HepG2 (cell line): Measurements from ENCODE around the gene VAMP2. TPM values are rescaled to one million over a fixed set of nuclear protein-coding genes. Genes with fewer than 3 reads are reported as not detected.

Experiments used
- AFF4 ChIP-seq: sonication (generic); formaldehyde crosslinking; IDR thresholded peaks from 2 replicates; pipeline ENCODE4 v1.4.0; 2020; ENCODE audit warnings: missing genetic modification reagents
- DBP ChIP-seq: sonication (generic); formaldehyde crosslinking; IDR thresholded peaks from 2 replicates; pipeline ENCODE4 v1.4.0; 2020; ENCODE audit warnings: missing genetic modification reagents; ENCODE audit errors: not compliant biosample characterization
- FIP1L1 ChIP-seq: fragments of 200-400 bp; formaldehyde crosslinking; IDR thresholded peaks from 2 replicates; pipeline ENCODE4 v1.6.1; 2018; ENCODE audit warnings: low read depth, mild to moderate bottlenecking, low read length, moderate library complexity, borderline replicate concordance; ENCODE audit not compliant: insufficient read depth
- HMGXB4 ChIP-seq, 2 experiments: sonication (generic) in 1 of 2; formaldehyde crosslinking in 1 of 2; IDR thresholded peaks; 2 replicates each; pipeline versions ENCODE4 v1.4.0 to v1.6.1; 2018 to 2020; ENCODE audit warnings: missing genetic modification reagents in 2 of 2, borderline replicate concordance in 1 of 2, low read depth in 1 of 2, mild to moderate bottlenecking in 1 of 2, missing biosample characterization in 1 of 2
- HOXA5 ChIP-seq: sonication (generic); formaldehyde crosslinking; IDR thresholded peaks from 2 replicates; pipeline ENCODE4 v1.4.0; 2020; ENCODE audit warnings: missing genetic modification reagents
- MED8 ChIP-seq: sonication (generic); formaldehyde crosslinking; IDR thresholded peaks from 2 replicates; pipeline ENCODE4 v1.8.1; 2023; ENCODE audit warnings: mild to moderate bottlenecking, missing genetic modification reagents; ENCODE audit not compliant: insufficient replicate concordance
- NFIB ChIP-seq: sonication (generic); formaldehyde crosslinking; IDR thresholded peaks from 2 replicates; pipeline ENCODE4 v1.9.0; 2021; ENCODE audit warnings: missing genetic modification reagents, mild to moderate bottlenecking, borderline replicate concordance
- ONECUT2 ChIP-seq: sonication (generic); formaldehyde crosslinking; IDR thresholded peaks from 2 replicates; pipeline ENCODE4 v1.4.0; 2020; ENCODE audit warnings: missing genetic modification reagents
- SIX4 ChIP-seq: sonication (generic); formaldehyde crosslinking; IDR thresholded peaks from 2 replicates; pipeline ENCODE4 v1.4.0; 2020; ENCODE audit warnings: missing genetic modification reagents
- SP140L ChIP-seq: sonication (generic); formaldehyde crosslinking; IDR thresholded peaks from 2 replicates; pipeline ENCODE4 v1.4.0; 2020; ENCODE audit warnings: missing genetic modification reagents, borderline replicate concordance
- YEATS4 ChIP-seq: sonication (generic); formaldehyde crosslinking; IDR thresholded peaks from 2 replicates; pipeline ENCODE4 v1.4.0; 2020; ENCODE audit warnings: missing genetic modification reagents, borderline replicate concordance
- ZNF460 ChIP-seq: sonication (generic); formaldehyde crosslinking; IDR thresholded peaks from 2 replicates; pipeline ENCODE4 v1.5.1; 2020; ENCODE audit warnings: missing genetic modification reagents, mild to moderate bottlenecking, borderline replicate concordance
- ZNF614 ChIP-seq: IDR thresholded peaks from 2 replicates; pipeline ENCODE4 v1.6.1; 2018; ENCODE audit warnings: missing biosample characterization, missing genetic modification reagents, inconsistent platforms, borderline replicate concordance
- ZNF616 ChIP-seq: sonication (generic); formaldehyde crosslinking; IDR thresholded peaks from 2 replicates; pipeline ENCODE4 v1.5.0; 2020; ENCODE audit warnings: low read depth, mild to moderate bottlenecking, missing genetic modification reagents
- ZNF660 ChIP-seq: sonication (generic); formaldehyde crosslinking; IDR thresholded peaks from 2 replicates; pipeline ENCODE4 v1.5.1; 2020; ENCODE audit warnings: mild to moderate bottlenecking, low read depth, missing genetic modification reagents, borderline replicate concordance
- ZNF674 ChIP-seq: sonication (generic); formaldehyde crosslinking; IDR thresholded peaks from 2 replicates; pipeline ENCODE4 v1.5.0; 2020; ENCODE audit warnings: low read depth, mild to moderate bottlenecking, missing genetic modification reagents
- ZNF768 ChIP-seq: sonication (generic); formaldehyde crosslinking; IDR thresholded peaks from 2 replicates; pipeline ENCODE4 v1.4.0; 2020; ENCODE audit warnings: missing genetic modification reagents
- polyA plus RNA-seq, 8 experiments: library from polyadenylated mRNA; depleted of rRNA in 3 of 8; stranded (reverse) in 7 of 8; unstranded in 1 of 8; fragments of >200 nt; fragmentation: Illumina TruSeq in 4 of 8; extraction: Trizol in 4 of 8; gene quantifications; 2 replicates each; pipeline versions ENCODE4 v1.2.1 to v1.2.3, GENCODE V29; 2011 to 2016; ENCODE audit warnings: low read depth in 4 of 8, missing spikeins in 1 of 8, mixed read lengths in 1 of 8; ENCODE audit not compliant: insufficient read depth in 1 of 8
- total RNA-seq, 5 experiments: library from RNA; depleted of rRNA; stranded (reverse); fragments of >200 nt; fragmentation: Illumina TruSeq; extraction: Trizol; gene quantifications; 2 replicates each; pipeline ENCODE4 v1.2.3, GENCODE V29; 2016; ENCODE audit warnings: low read depth in 1 of 5

The VAMP2 gene
- total and polyA plus RNA-seq, 2 of the 13 experiments (the other 11 are each of a cell fraction or from before 2014, with no cell fraction given), result 3.9 to 17.2 TPM

GRCh38 chr17:8176197-8176940 lies 13.6 kb upstream of the VAMP2 start, which contains the start of gene TMEM107 (continued):
- TF ChIP-seq MED8 (peak; percentile 50), ZNF660 (no peak), ZNF614 (CRISPR knock-in tag) (no peak), DBP (CRISPR knock-in tag) (no peak), SIX4 (CRISPR knock-in tag) (no peak), ZNF768 (peak; percentile 52), HMGXB4 (CRISPR knock-in tag; IDR thresholded peaks at IDR 0.05; ENCODE audit: borderline replicate concordance in 1 of 2, low read depth in 1 of 2) (peak in 1 of 2 experiments; percentile 39; a peak in 2 of 4 replicates), YEATS4 (CRISPR knock-in tag) (no peak), NFIB (CRISPR knock-in tag) (no peak), HOXA5 (no peak), ZNF460 (CRISPR knock-in tag) (no peak), AFF4 (CRISPR knock-in tag) (no peak), ONECUT2 (CRISPR knock-in tag) (no peak), ZNF674 (no peak), FIP1L1 (no peak), SP140L (CRISPR knock-in tag) (no peak), ZNF616 (CRISPR knock-in tag) (no peak)
